Breast epithelium (tissue), 4 donors: ENCODE results near the gene DNASE2. TPM values are rescaled to one million over a fixed set of nuclear protein-coding genes. Genes with fewer than 3 reads are reported as not detected.

ENCODE experiments used
- DNase-seq, 2 donors: peaks; one replicate each; pipeline ENCODE4 v3.0.0-alpha.2; 2019; ENCODE audit warnings: low spot score in 2 of 2
- H3K27ac ChIP-seq, 2 donors: fragments of 200-600 bp; sonication (generic) in 1 of 2; one replicate each; pipeline ENCODE4 v1.5.1; 2016 to 2019; ENCODE audit warnings: mild to moderate bottlenecking in 1 of 2
- H3K27me3 ChIP-seq, 2 donors: fragments of 200-600 bp; sonication (generic) in 1 of 2; one replicate each; pipeline versions ENCODE4 v1.5.1 to v1.6.0; 2017 to 2019; ENCODE audit warnings: control low read depth in 1 of 2, mild to moderate bottlenecking in 1 of 2
- H3K36me3 ChIP-seq: fragments of 200-600 bp; one replicate; pipeline ENCODE4 v1.5.1; 2019
- H3K4me1 ChIP-seq, 2 donors: fragments of 200-600 bp; sonication (generic); one replicate each; pipeline ENCODE4 v1.5.1; 2016 to 2019; ENCODE audit warnings: control low read depth in 1 of 2
- H3K4me3 ChIP-seq, 3 donors: fragments of 200-600 bp; sonication (generic); 1 replicate in 2 of 3; 2 replicates in 1 of 3; pipeline ENCODE4 v1.5.1; 2016 to 2019; ENCODE audit warnings: mild to moderate bottlenecking in 3 of 3, moderate library complexity in 2 of 3
- H3K9me3 ChIP-seq, 2 donors: fragments of 200-600 bp; sonication (generic) in 1 of 2; one replicate each; pipeline ENCODE4 v1.5.1; 2016 to 2019; ENCODE audit warnings: control low read depth in 1 of 2
- POLR2A ChIP-seq: fragments of 450-650 bp; IDR thresholded peaks from one replicate; pipeline ENCODE4 v1.6.1; 2016; ENCODE audit warnings: antibody characterized with exemption, mild to moderate bottlenecking, moderate library complexity
- POLR2AphosphoS5 ChIP-seq, 3 donors: sonication (generic); formaldehyde crosslinking; IDR thresholded peaks; one replicate each; pipeline ENCODE4 v1.6.1; 2017; ENCODE audit warnings: antibody characterized with exemption in 3 of 3
- intact Hi-C: fragments of 100-400 bp; cut with DNase I; formaldehyde crosslinking; loops from one replicate; pipeline ENCODE4 v1.15.1; 2023; ENCODE audit warnings: low total_unique reads
- total RNA-seq, 3 donors: library from RNA; depleted of rRNA; stranded (reverse); fragments of >200 nt; gene quantifications; one replicate each; pipeline ENCODE4 v1.1.0, GENCODE V29; 2016
- TF ChIP-seq, protein P1 (sequence below), 3 donors: fragments of 450-650 bp; IDR thresholded peaks; one replicate each; pipeline ENCODE4 v1.5.1; 2016 to 2017; ENCODE audit warnings: antibody characterized with exemption in 3 of 3, mild to moderate bottlenecking in 3 of 3, moderate library complexity in 3 of 3

The DNASE2 gene
- total RNA-seq, 3 donors from 2014 or later, result 29.8 to 61.0 (median 46.2) TPM

DNA sequence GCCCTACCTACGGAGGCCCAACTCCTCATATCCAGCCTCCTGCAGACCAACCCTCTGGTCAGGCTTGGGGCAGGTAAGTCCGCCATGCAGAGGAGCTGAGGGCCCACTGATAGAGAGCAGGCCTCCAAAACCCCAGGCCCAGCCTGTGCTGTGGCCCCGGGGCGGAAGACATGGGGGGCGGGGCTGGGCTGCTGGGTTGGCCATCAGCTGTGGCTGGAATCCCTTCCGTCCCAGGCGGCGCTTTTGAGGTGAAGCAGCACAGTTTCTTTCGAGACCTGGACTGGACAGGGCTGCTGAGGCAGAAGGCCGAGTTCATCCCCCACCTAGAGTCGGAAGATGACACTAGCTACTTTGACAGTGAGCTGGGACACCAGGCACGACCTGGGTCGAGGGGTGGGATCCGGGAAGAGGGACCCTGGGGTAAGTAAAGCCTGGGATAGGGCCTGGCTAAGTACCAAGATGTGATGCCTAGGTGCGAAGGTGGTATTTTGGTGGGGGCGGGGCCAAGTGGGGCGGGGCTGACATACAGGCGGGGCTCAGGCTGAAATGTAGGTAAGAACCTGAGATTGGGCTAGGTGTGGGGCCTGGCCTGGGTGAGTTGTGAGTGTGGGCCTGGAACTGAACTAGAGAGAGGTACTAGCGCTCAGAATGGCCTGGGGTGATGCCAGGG, 15.4 kb downstream of the DNASE2 start:
- Histone ChIP-seq H3K27me3 (no peaks in the 10 kb centered on the region), H3K9me3 (no peaks in the 10 kb centered on the region), H3K27ac (no peak overlapping the region), H3K4me3 (no peak overlapping the region), H3K36me3 (no peaks in the 10 kb centered on the region), H3K4me1 (no peaks in the 10 kb centered on the region)
- intact Hi-C loops, result no loop called here
- no peak for DNase-seq
- TF ChIP-seq POLR2AphosphoS5 (IDR thresholded peaks at IDR 0.05) (no peak), POLR2A (no peak)
- TF ChIP-seq, protein P1, sequence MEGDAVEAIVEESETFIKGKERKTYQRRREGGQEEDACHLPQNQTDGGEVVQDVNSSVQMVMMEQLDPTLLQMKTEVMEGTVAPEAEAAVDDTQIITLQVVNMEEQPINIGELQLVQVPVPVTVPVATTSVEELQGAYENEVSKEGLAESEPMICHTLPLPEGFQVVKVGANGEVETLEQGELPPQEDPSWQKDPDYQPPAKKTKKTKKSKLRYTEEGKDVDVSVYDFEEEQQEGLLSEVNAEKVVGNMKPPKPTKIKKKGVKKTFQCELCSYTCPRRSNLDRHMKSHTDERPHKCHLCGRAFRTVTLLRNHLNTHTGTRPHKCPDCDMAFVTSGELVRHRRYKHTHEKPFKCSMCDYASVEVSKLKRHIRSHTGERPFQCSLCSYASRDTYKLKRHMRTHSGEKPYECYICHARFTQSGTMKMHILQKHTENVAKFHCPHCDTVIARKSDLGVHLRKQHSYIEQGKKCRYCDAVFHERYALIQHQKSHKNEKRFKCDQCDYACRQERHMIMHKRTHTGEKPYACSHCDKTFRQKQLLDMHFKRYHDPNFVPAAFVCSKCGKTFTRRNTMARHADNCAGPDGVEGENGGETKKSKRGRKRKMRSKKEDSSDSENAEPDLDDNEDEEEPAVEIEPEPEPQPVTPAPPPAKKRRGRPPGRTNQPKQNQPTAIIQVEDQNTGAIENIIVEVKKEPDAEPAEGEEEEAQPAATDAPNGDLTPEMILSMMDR (IDR thresholded peaks at IDR 0.05), result no peak

DNA sequence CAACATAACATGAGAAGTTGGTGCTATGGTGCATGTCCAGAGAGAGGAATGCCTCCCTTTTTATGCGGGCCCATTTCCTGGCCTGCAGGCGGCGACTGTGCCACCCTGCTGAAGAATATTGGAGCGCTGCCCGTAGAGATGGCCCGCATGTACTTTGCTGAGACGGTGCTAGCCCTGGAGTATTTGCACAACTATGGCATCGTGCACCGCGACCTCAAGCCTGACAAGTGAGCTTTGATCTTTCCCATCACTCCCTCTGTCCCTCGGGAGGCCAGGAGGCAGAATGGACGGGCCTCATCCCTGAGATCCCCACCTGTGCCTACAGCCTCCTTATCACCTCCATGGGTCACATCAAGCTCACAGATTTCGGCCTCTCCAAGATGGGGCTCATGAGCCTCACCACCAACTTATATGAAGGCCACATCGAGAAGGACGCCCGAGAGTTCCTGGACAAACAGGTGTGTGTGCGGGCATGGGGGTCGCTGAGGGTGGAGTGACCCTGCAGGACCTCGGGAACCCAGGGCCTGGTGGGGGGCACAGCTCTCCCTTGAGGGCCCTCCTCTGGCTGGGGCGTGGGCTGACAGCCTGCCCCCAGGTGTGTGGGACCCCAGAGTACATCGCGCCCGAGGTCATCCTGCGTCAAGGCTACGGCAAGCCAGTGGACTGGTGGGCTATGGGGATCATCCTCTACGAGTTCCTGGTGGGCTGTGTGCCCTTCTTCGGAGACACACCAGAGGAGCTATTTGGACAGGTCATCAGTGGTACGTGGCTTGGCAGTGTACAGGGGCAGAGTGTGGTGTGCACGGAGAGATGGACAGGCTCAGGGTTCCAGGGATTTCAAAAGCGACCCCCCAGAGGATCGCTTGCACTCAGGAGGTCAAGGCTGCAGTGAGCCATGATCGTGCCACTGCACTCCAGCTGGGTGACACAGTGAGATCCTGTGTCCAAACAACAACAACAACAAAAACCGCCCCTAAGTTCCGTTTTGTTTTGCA, 16.2 kb downstream of the DNASE2 start:
- H3K4me3 ChIP-seq, result no peak overlapping the region
- H3K9me3 ChIP-seq, result no peaks in the 10 kb centered on the region
- H3K36me3 ChIP-seq, result no peaks in the 10 kb centered on the region
- intact Hi-C loops, result no loop called here
- no peaks in the 10 kb centered on the region for H3K4me1 ChIP-seq
- H3K27me3 ChIP-seq, result no peaks in the 10 kb centered on the region
- no peak for TF ChIP-seq POLR2AphosphoS5 (IDR thresholded peaks at IDR 0.05)
- no peak for TF ChIP-seq POLR2A
- TF ChIP-seq, protein P1 (IDR thresholded peaks at IDR 0.05), result peak in 1 of 3 donors; percentile 25
- no peak for DNase-seq
- no peak overlapping the region for H3K27ac ChIP-seq

DNA sequence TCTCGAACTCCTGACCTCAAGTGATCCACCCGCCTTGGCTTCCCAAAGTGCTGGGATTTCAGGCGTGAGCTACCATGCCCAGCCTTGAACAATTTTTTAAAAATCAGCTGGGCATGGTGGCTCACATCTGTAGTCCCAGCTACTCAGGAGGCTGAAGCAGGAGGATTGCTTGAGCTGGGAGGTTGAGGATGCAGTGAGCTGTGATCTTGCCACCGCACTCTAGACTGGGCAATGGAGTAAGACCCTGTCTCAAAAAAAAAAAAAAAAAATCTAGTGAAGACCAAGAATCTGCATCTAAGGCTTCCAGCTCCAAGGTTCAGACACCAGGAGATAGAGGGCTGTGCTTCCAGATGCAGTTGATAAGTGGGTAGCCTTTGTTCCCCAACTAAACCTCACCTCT, 17.1 kb downstream of the DNASE2 start:
- intact Hi-C loops, result no loop called here
- no peak for TF ChIP-seq POLR2A
- no peak for TF ChIP-seq POLR2AphosphoS5 (IDR thresholded peaks at IDR 0.05)
- TF ChIP-seq, protein P1 (IDR thresholded peaks at IDR 0.05), result no peak
- DNase-seq, result no peak
- no peak overlapping the region for H3K27ac ChIP-seq
- no peaks in the 10 kb centered on the region for H3K9me3 ChIP-seq
- no peak overlapping the region for H3K4me3 ChIP-seq
- no peaks in the 10 kb centered on the region for H3K27me3 ChIP-seq
- H3K4me1 ChIP-seq, result no peaks in the 10 kb centered on the region
- H3K36me3 ChIP-seq, result no peaks in the 10 kb centered on the region

DNA sequence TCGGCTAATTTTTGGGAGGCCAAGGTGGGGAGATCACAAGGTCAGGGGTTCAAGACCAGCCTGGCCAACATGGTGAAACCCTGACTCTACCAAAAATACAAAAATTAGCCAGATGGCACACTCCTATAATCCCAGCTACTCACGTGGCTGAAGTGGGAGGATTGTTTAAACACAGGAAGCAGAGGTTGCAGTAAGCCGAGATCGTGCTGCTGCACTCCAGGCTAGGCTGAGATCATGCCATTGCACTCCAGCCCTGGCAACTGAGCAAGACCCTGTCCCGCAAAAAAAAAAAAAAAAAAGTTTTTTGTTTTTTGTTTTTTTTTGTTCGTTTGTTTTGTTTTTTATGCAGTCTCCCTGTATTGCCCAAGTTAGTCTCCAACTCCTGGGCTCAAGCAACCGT, 21.7 kb downstream of the DNASE2 start:
- DNase-seq, result no peak
- Histone ChIP-seq H3K36me3 (no peaks in the 10 kb centered on the region), H3K4me3 (no peak overlapping the region), H3K4me1 (no peaks in the 10 kb centered on the region), H3K27ac (no peak overlapping the region), H3K9me3 (no peaks in the 10 kb centered on the region), H3K27me3 (no peaks in the 10 kb centered on the region)
- intact Hi-C loops, result no loop called here
- no peak for TF ChIP-seq POLR2A
- TF ChIP-seq, protein P1 (IDR thresholded peaks at IDR 0.05), result no peak
- TF ChIP-seq POLR2AphosphoS5 (IDR thresholded peaks at IDR 0.05), result no peak
